WTC11 (cell line): Measurements from ENCODE around the gene BMP5. TPM values are rescaled to one million over a fixed set of nuclear protein-coding genes. Genes with fewer than 3 reads are reported as not detected.

Experiments
- ATAC-seq: fragments of 200-7000 bp; cut with Tn5 transposase; 2 replicates; pipeline ENCODE4 v1.10.0; 2021; ENCODE audit warnings: mild to moderate bottlenecking, moderate library complexity
- CTCF ChIA-PET: fragments of 300-600 bp; sonication (Branson Sonifier 250); formaldehyde crosslinking; loops from one replicate; lab custom pipeline; 2021; ENCODE audit warnings: antibody characterized with exemption; lab: Charles Lee
- POLR2A ChIA-PET: fragments of 350-600 bp; sonication (Branson Sonifier 250); formaldehyde crosslinking; loops from one replicate; lab custom pipeline; 2021; ENCODE audit warnings: antibody characterized with exemption; lab: Charles Lee
- DNase-seq: peaks from one replicate; pipeline ENCODE4 v3.0.0; 2021; ENCODE audit warnings: low spot score
- H3K27ac Mint-ChIP-seq: 2 replicates; pipeline ENCODE4 v1.8.0; 2021; ENCODE audit warnings: mixed read lengths
- H3K27me3 Mint-ChIP-seq: 2 replicates; pipeline ENCODE4 v1.8.0; 2021; ENCODE audit warnings: low read depth, mild to moderate bottlenecking, moderate library complexity, mixed read lengths
- H3K36me3 Mint-ChIP-seq: 2 replicates; pipeline ENCODE4 v1.8.0; 2021; ENCODE audit warnings: mixed read lengths
- H3K4me1 Mint-ChIP-seq: 2 replicates; pipeline ENCODE4 v1.8.0; 2022; ENCODE audit warnings: mixed read lengths
- H3K4me3 Mint-ChIP-seq: 2 replicates; pipeline ENCODE4 v1.8.0; 2021; ENCODE audit warnings: mild to moderate bottlenecking, moderate library complexity, mixed read lengths
- H3K9me3 Mint-ChIP-seq: 2 replicates; pipeline ENCODE4 v1.8.0; 2021; ENCODE audit warnings: mixed read lengths
- ATF1 ChIP-seq: sonication (generic); formaldehyde crosslinking; IDR thresholded peaks from 2 replicates; pipeline ENCODE4 v1.8.1; 2023; ENCODE audit warnings: mild to moderate bottlenecking, moderate library complexity, missing genetic modification reagents
- CREM ChIP-seq: sonication (generic); formaldehyde crosslinking; IDR thresholded peaks from 2 replicates; pipeline ENCODE4 v1.8.1; 2022; ENCODE audit warnings: mild to moderate bottlenecking, missing genetic modification reagents, moderate library complexity
- ESRRA ChIP-seq: sonication (generic); formaldehyde crosslinking; IDR thresholded peaks from 2 replicates; pipeline ENCODE4 v1.8.1; 2022; ENCODE audit warnings: mild to moderate bottlenecking, missing genetic modification reagents, borderline replicate concordance
- HMGA2 ChIP-seq: fragments of 250-450 bp; sonication (Bioruptor Pico); IDR thresholded peaks from 2 replicates; pipeline ENCODE4 v1.4.0; 2021; ENCODE audit warnings: mild to moderate bottlenecking, moderate library complexity
- JUN ChIP-seq: sonication (generic); formaldehyde crosslinking; IDR thresholded peaks from 2 replicates; pipeline ENCODE4 v1.8.0; 2023; ENCODE audit warnings: mild to moderate bottlenecking, missing genetic modification reagents
- NFE2L1 ChIP-seq: sonication (generic); formaldehyde crosslinking; IDR thresholded peaks from 2 replicates; pipeline ENCODE4 v1.8.1; 2023; ENCODE audit warnings: missing genetic modification reagents
- NFYB ChIP-seq: sonication (generic); formaldehyde crosslinking; conservative IDR thresholded peaks from 2 replicates; pipeline ENCODE4 v1.8.0; 2022; ENCODE audit warnings: low read depth, missing genetic modification reagents
- OVOL2 ChIP-seq: fragments of 250-450 bp; sonication (Bioruptor Pico); IDR thresholded peaks from 2 replicates; pipeline ENCODE4 v1.9.0; 2021; ENCODE audit warnings: mild to moderate bottlenecking, borderline replicate concordance
- TCF7 ChIP-seq: sonication (generic); formaldehyde crosslinking; IDR thresholded peaks from 2 replicates; pipeline ENCODE4 v1.8.0; 2022; ENCODE audit warnings: mild to moderate bottlenecking, low read depth, missing genetic modification reagents, moderate library complexity
- ZBTB21 ChIP-seq: sonication (generic); formaldehyde crosslinking; IDR thresholded peaks from 2 replicates; pipeline ENCODE4 v1.8.1; 2023; ENCODE audit warnings: mild to moderate bottlenecking, missing genetic modification reagents, borderline replicate concordance
- ZNF138 ChIP-seq: sonication (generic); formaldehyde crosslinking; conservative IDR thresholded peaks from 2 replicates; pipeline ENCODE4 v1.8.1; 2022; ENCODE audit warnings: mild to moderate bottlenecking, moderate library complexity, missing genetic modification reagents
- ZNF232 ChIP-seq: sonication (generic); formaldehyde crosslinking; IDR thresholded peaks from 2 replicates; pipeline ENCODE4 v1.8.0; 2022; ENCODE audit warnings: mild to moderate bottlenecking, missing genetic modification reagents
- ZNF423 ChIP-seq: fragments of 250-450 bp; sonication (Bioruptor Pico); IDR thresholded peaks from 2 replicates; pipeline ENCODE4 v2.1.2; 2022; ENCODE audit warnings: mild to moderate bottlenecking, moderate library complexity
- total RNA-seq: library from RNA; stranded (reverse); gene quantifications from 3 replicates; pipeline ENCODE4 v1.2.3, GENCODE V29; 2021
- TF ChIP-seq, protein P1 (sequence below): sonication (generic); formaldehyde crosslinking; IDR thresholded peaks from 2 replicates; pipeline ENCODE4 v1.8.0; 2022; ENCODE audit warnings: mild to moderate bottlenecking, missing genetic modification reagents
- TF ChIP-seq, protein P2 (sequence below): sonication (generic); formaldehyde crosslinking; IDR thresholded peaks from 2 replicates; pipeline ENCODE4 v1.8.1; 2022; ENCODE audit warnings: mild to moderate bottlenecking, moderate library complexity, missing genetic modification reagents
- TF ChIP-seq, protein P3 (sequence below): fragments of 250-450 bp; sonication (Bioruptor Pico); IDR thresholded peaks from 2 replicates; pipeline ENCODE4 v1.9.0; 2021; ENCODE audit warnings: mild to moderate bottlenecking
- TF ChIP-seq, protein P4 (sequence below): sonication (generic); formaldehyde crosslinking; IDR thresholded peaks from 2 replicates; pipeline ENCODE4 v1.8.0; 2022; ENCODE audit warnings: mild to moderate bottlenecking, missing genetic modification reagents
- TF ChIP-seq, protein P5 (sequence below): fragments of 250-450 bp; sonication (Bioruptor Pico); IDR thresholded peaks from 2 replicates; pipeline ENCODE4 v1.8.0; 2021; ENCODE audit warnings: mild to moderate bottlenecking
- TF ChIP-seq, protein P6 (sequence below): fragments of 200-600 bp; IDR thresholded peaks from 2 replicates; pipeline ENCODE4 v1.8.0; 2022; ENCODE audit warnings: antibody characterized with exemption
- TF ChIP-seq, protein P7 (sequence below): sonication (generic); formaldehyde crosslinking; IDR thresholded peaks from 2 replicates; pipeline ENCODE4 v1.8.1; 2022; ENCODE audit warnings: missing genetic modification reagents, borderline replicate concordance

Gene BMP5
- total RNA-seq, 1 experiment from 2014 or later, result not detected

DNA sequence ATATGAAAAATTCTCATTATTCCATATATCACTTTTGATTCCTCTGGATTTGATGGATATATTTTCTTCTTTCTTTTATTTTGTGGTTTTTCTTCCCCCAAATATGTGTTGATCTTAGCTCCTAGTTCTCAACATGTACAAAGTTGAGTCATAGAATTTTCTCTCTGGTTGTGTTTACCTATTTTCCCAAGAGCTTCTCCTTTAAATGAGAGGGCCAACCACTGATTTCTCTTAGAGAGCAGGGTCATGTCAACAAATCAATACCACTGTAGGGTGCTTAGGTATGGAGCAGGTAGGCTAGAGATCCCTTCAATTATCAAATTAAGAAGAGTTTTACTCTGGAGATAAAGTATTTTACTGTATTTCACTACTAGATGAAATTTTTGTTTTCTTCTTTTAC lies 145.7 kb downstream of the BMP5 start (continued):
- TF ChIP-seq, protein P1, sequence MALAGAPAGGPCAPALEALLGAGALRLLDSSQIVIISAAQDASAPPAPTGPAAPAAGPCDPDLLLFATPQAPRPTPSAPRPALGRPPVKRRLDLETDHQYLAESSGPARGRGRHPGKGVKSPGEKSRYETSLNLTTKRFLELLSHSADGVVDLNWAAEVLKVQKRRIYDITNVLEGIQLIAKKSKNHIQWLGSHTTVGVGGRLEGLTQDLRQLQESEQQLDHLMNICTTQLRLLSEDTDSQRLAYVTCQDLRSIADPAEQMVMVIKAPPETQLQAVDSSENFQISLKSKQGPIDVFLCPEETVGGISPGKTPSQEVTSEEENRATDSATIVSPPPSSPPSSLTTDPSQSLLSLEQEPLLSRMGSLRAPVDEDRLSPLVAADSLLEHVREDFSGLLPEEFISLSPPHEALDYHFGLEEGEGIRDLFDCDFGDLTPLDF, result no peak
- no peak for TF ChIP-seq ZNF138
- TF ChIP-seq, protein P2, sequence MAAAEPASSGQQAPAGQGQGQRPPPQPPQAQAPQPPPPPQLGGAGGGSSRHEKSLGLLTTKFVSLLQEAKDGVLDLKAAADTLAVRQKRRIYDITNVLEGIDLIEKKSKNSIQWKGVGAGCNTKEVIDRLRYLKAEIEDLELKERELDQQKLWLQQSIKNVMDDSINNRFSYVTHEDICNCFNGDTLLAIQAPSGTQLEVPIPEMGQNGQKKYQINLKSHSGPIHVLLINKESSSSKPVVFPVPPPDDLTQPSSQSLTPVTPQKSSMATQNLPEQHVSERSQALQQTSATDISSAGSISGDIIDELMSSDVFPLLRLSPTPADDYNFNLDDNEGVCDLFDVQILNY, result no peak
- TF ChIP-seq, protein P3, sequence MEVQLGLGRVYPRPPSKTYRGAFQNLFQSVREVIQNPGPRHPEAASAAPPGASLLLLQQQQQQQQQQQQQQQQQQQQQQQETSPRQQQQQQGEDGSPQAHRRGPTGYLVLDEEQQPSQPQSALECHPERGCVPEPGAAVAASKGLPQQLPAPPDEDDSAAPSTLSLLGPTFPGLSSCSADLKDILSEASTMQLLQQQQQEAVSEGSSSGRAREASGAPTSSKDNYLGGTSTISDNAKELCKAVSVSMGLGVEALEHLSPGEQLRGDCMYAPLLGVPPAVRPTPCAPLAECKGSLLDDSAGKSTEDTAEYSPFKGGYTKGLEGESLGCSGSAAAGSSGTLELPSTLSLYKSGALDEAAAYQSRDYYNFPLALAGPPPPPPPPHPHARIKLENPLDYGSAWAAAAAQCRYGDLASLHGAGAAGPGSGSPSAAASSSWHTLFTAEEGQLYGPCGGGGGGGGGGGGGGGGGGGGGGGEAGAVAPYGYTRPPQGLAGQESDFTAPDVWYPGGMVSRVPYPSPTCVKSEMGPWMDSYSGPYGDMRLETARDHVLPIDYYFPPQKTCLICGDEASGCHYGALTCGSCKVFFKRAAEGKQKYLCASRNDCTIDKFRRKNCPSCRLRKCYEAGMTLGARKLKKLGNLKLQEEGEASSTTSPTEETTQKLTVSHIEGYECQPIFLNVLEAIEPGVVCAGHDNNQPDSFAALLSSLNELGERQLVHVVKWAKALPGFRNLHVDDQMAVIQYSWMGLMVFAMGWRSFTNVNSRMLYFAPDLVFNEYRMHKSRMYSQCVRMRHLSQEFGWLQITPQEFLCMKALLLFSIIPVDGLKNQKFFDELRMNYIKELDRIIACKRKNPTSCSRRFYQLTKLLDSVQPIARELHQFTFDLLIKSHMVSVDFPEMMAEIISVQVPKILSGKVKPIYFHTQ (CRISPR knock-in tag), result no peak

DNA sequence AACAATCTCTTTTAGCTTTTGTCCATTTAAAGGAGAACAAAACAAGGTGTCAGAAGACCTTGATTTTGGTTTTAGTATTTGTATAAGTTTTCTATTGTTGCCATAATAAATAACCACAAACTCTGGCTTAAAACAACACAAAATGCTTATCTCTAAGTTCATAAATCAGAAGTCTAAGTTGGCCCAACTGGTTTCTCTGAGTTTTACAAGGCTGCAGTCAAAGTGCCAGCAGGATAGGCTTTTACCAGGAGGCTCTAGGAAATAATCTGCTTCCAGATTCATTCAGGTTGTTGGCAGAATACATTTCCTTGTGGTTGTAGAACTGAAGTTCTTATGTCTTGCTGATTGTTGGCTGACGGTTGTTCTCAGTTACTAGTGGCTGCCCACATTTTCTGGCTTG lies 149.2 kb downstream of the BMP5 start:
- Mint-ChIP-seq H3K4me3 (no peak overlapping the region), H3K4me1 (no peaks in the 10 kb centered on the region), H3K36me3 (no peaks in the 10 kb centered on the region), H3K9me3 (peaks cover 8% of the 10 kb centered on the region; the same call in 1 of the 2 replicates), H3K27me3 (no peaks in the 10 kb centered on the region), H3K27ac (no peak overlapping the region)
- ATAC-seq, result no peak
- TF ChIP-seq, protein P4, sequence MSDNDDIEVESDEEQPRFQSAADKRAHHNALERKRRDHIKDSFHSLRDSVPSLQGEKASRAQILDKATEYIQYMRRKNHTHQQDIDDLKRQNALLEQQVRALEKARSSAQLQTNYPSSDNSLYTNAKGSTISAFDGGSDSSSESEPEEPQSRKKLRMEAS, result no peak
- no peak for TF ChIP-seq JUN (CRISPR knock-in tag)
- no peak for TF ChIP-seq ZBTB21 (CRISPR knock-in tag)
- TF ChIP-seq ZNF423 (CRISPR knock-in tag), result no peak
- no peak for TF ChIP-seq ZNF138
- TF ChIP-seq ATF1 (CRISPR knock-in tag), result no peak
- no peak for TF ChIP-seq TCF7 (CRISPR knock-in tag)
- TF ChIP-seq, protein P5, sequence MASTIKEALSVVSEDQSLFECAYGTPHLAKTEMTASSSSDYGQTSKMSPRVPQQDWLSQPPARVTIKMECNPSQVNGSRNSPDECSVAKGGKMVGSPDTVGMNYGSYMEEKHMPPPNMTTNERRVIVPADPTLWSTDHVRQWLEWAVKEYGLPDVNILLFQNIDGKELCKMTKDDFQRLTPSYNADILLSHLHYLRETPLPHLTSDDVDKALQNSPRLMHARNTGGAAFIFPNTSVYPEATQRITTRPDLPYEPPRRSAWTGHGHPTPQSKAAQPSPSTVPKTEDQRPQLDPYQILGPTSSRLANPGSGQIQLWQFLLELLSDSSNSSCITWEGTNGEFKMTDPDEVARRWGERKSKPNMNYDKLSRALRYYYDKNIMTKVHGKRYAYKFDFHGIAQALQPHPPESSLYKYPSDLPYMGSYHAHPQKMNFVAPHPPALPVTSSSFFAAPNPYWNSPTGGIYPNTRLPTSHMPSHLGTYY (CRISPR knock-in tag), result no peak
- TF ChIP-seq, protein P6, sequence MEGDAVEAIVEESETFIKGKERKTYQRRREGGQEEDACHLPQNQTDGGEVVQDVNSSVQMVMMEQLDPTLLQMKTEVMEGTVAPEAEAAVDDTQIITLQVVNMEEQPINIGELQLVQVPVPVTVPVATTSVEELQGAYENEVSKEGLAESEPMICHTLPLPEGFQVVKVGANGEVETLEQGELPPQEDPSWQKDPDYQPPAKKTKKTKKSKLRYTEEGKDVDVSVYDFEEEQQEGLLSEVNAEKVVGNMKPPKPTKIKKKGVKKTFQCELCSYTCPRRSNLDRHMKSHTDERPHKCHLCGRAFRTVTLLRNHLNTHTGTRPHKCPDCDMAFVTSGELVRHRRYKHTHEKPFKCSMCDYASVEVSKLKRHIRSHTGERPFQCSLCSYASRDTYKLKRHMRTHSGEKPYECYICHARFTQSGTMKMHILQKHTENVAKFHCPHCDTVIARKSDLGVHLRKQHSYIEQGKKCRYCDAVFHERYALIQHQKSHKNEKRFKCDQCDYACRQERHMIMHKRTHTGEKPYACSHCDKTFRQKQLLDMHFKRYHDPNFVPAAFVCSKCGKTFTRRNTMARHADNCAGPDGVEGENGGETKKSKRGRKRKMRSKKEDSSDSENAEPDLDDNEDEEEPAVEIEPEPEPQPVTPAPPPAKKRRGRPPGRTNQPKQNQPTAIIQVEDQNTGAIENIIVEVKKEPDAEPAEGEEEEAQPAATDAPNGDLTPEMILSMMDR, result no peak
- no peak for TF ChIP-seq ESRRA (CRISPR knock-in tag)
- TF ChIP-seq NFYB (CRISPR knock-in tag), result no peak
- TF ChIP-seq NFE2L1 (CRISPR knock-in tag), result no peak
- TF ChIP-seq HMGA2, result no peak
- no peak for TF ChIP-seq ZNF232 (CRISPR knock-in tag)
- no peak for TF ChIP-seq OVOL2 (CRISPR knock-in tag)
- TF ChIP-seq, protein P7, sequence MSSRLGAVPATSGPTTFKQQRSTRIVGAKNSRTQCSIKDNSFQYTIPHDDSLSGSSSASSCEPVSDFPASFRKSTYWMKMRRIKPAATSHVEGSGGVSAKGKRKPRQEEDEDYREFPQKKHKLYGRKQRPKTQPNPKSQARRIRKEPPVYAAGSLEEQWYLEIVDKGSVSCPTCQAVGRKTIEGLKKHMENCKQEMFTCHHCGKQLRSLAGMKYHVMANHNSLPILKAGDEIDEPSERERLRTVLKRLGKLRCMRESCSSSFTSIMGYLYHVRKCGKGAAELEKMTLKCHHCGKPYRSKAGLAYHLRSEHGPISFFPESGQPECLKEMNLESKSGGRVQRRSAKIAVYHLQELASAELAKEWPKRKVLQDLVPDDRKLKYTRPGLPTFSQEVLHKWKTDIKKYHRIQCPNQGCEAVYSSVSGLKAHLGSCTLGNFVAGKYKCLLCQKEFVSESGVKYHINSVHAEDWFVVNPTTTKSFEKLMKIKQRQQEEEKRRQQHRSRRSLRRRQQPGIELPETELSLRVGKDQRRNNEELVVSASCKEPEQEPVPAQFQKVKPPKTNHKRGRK (CRISPR knock-in tag), result no peak
- no peak for TF ChIP-seq CREM (CRISPR knock-in tag)
- ChIA-PET CTCF (no interaction called here), POLR2A (no interaction called here)
- DNase-seq, result no peak
